ENCODE data around the gene UGT3A2.

- TF ChIP-seq POLR2A (IDR thresholded peaks at IDR 0.05), result no peak
- TF ChIP-seq CTCF (IDR thresholded peaks at IDR 0.05), result no peak
Observed at GRCh38 chr5:35999547-35999946, 67.1 kb downstream of the UGT3A2 start.
